ENCODE data around the gene HSD17B10. TPM values are rescaled to one million over a fixed set of nuclear protein-coding genes. Genes with fewer than 3 reads are reported as not detected.

The HSD17B10 gene
- total RNA-seq, 2 donors from 2014 or later = 52.3 to 149 TPM

DNA sequence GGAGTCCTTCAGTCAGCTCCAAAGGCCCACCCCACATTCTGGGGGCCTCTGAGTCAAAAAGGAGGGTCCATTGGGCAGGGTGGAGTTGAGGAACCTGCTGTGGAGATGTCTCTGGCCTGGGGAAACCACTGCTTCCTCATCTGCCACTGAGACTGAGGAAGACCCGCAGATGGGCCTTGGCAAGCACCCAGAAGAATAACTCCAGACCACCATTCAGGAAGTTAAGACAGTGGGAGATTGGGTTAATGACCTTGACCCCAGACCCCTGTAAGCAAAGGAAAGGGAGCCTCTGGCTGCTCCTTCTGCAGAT, 8.1 kb upstream of the HSD17B10 start:
- H3K36me3 Mint-ChIP-seq (ENCODE audit: low read depth) = no peaks in the 10 kb centered on the region
- no peak for ATAC-seq (replicated peaks)
- H3K9me3 Mint-ChIP-seq = no peaks in the 10 kb centered on the region
- H3K27ac Mint-ChIP-seq = no peak overlapping the region
- H3K4me3 Mint-ChIP-seq = peak overlapping the region; percentile 81
- H3K4me1 Mint-ChIP-seq = peaks cover 6% of the 10 kb centered on the region
- H3K27me3 Mint-ChIP-seq = no peaks in the 10 kb centered on the region

DNA sequence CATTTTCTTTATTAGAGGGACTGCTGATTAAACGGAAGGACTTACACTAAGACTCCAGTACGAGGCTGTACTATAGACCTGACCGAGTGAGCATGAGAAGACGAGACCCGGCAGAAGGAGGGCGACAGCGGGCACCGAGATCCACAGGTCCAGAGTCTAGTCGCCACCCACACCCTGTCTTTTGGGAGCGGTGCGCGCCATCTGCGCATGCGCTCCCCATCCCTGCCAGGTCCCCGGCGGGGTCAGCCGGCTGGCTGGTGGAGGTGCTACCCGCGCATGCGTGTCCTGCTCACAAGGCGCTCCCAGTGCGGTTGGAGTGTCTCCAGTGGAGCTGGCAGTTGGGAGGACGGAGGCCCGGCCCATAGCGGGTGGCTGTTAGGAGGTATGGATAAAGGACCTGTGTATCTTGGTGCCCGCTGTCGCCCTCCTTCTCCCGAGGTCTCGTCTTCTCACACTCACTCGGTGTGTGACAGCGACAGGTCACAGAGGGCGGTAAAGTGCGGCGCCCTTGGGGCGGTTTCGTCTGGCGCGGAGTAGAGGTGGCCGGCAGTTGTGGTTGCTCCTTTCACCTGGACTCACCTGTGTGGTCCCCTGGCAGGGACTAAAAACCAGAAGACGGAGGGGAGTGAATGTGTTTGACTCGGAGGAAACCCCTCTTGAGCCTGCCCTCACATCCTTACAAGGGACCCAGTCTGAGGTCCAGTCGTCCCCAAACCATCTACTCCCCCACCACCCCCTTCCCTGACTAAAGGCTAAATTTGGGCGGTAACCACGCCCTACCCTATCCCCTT, 7.6 kb upstream of the HSD17B10 start:
- Mint-ChIP-seq H3K36me3 (ENCODE audit: low read depth) (no peaks in the 10 kb centered on the region), H3K27me3 (no peaks in the 10 kb centered on the region), H3K27ac (peak overlapping the region; percentile 50), H3K4me3 (peak overlapping the region; percentile 81), H3K4me1 (peaks cover 6% of the 10 kb centered on the region), H3K9me3 (no peaks in the 10 kb centered on the region)
- peak; percentile 88 for ATAC-seq (replicated peaks)

DNA sequence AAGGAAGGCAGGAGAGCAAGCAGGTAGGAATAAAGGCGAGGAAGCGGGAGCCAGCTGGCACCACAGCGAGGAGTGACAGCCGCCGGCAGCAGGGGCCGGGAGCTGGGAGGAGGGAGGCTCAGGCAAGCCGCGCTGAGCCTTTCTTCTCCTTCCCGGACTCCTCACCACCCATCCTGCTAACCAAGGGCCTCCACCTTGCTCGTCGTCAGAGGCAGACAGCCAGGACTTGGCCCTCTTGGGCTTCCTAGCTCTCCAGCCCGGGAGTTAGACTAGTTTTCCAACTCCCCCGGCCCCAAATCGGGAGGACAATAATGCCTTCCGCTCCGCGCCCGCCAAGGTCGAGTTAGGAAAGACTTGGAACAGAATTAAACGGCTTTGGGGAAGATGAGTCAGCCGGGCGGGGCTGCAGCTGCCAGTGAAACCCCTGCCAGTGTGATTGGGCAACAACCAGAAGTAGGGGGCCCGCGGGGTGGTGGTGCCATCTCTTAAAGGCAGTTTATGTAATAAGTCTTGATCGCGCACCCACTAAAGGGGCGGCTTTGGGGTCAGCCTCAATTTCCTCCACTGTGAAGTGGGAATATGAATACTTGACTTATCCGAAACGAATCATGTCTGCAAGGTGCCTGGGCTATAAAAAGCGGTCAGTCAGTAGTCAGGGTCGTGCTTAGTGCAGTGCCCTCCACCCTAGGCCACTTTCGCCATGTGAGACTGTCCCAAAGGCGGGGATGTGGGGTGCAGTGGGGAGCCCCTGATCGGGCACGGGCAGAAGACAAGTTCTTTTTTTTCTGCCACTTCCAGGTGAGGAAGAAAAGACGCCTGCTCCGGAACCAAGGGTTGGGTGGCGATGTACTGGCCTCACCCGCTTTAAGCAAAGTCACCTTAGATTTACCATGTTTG, 6.7 kb upstream of the HSD17B10 start:
- no peaks in the 10 kb centered on the region for H3K9me3 Mint-ChIP-seq
- no peaks in the 10 kb centered on the region for H3K36me3 Mint-ChIP-seq (ENCODE audit: low read depth)
- peaks cover 6% of the 10 kb centered on the region for H3K4me1 Mint-ChIP-seq
- peak overlapping the region; percentile 67 for H3K27ac Mint-ChIP-seq
- H3K27me3 Mint-ChIP-seq = no peaks in the 10 kb centered on the region
- ATAC-seq (replicated peaks) = no peak
- H3K4me3 Mint-ChIP-seq = peak overlapping the region; percentile 81

DNA sequence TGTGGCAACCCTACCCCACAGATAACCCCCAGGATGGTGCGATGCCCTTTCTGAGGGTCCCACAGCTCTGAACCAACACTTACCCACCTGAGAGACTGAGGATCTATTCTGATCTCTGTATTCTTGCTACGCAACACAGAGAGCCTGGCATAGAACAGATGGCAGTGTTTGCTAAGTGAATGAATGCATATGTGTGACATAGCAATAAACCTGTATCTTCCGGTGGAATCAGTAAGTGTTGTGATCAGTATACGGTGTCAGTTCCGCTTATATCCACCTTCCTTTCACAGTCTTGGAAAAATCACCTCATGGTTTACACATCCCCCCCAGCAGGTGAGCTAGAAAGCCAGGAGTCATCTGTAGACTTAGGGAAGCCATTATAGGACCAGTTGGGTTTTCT, 5.9 kb upstream of the HSD17B10 start:
- ATAC-seq (replicated peaks) = no peak

DNA sequence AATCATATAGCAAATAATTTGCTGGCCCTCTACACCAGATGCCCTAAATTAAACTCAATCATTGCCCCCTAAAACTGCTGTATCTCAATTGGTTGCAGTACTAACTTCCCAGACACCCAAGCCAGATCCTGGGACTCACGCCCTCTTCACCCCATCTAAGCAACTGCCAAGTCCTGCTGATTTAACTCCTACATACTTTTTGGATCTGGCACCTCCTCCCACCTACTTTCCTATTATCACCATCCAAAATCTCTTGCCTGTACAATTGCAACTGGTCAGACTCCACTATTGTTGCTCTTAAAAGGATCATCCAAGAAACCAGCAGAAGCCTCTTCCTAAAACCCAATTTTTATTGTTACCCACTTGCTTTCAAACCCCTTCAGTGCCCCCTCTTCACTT, 4.7 kb upstream of the HSD17B10 start:
- ATAC-seq (replicated peaks) = no peak
- peaks cover 6% of the 10 kb centered on the region for H3K36me3 Mint-ChIP-seq (ENCODE audit: low read depth)
- H3K4me3 Mint-ChIP-seq = peak overlapping the region; percentile 0
- peaks cover 10% of the 10 kb centered on the region for H3K4me1 Mint-ChIP-seq
- H3K9me3 Mint-ChIP-seq = no peaks in the 10 kb centered on the region
- H3K27ac Mint-ChIP-seq = no peak overlapping the region
- no peaks in the 10 kb centered on the region for H3K27me3 Mint-ChIP-seq

More for the DNA sequence above, 5.9 kb upstream of the HSD17B10 start:
- Mint-ChIP-seq H3K27me3 (no peaks in the 10 kb centered on the region), H3K36me3 (ENCODE audit: low read depth) (no peaks in the 10 kb centered on the region), H3K9me3 (no peaks in the 10 kb centered on the region), H3K27ac (peak overlapping the region; percentile 67), H3K4me3 (peak overlapping the region; percentile 81), H3K4me1 (peaks cover 6% of the 10 kb centered on the region)

DNA sequence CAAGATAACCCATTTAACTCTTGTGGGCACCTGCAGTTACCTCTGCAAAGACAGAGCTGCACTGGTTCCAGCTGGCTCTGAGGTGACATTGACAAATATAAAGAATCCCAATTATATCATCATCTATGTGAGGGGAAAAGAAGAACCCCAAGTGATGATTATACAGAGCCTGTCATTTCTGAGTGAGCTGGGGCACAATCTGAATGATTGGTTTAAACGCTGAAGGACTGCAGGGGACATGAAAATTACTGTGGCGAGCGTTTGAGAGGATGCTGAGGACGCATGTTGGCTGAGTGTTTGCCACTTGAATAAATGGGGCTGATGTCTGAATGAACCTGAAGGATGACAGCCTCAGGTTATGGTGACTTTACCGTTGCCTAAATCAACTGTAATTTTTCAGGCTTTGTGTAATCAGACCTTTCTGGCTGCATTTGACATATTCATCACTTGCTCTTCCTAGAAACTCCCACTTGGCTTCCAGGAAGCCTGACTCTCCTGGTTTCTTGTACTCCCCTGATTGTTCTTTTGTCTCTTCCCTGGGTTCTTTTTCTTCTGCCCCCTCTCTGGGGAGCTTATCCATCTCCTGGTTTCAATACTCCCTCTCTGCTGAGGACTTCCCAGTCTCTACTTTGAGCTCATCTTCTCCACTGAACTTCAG, 4.1 kb upstream of the HSD17B10 start:
- no peak for ATAC-seq (replicated peaks)
- peaks cover 10% of the 10 kb centered on the region for H3K4me1 Mint-ChIP-seq
- no peaks in the 10 kb centered on the region for H3K27me3 Mint-ChIP-seq
- no peaks in the 10 kb centered on the region for H3K9me3 Mint-ChIP-seq
- H3K4me3 Mint-ChIP-seq = peak overlapping the region; percentile 0
- peaks cover 6% of the 10 kb centered on the region for H3K36me3 Mint-ChIP-seq (ENCODE audit: low read depth)
- no peak overlapping the region for H3K27ac Mint-ChIP-seq

DNA sequence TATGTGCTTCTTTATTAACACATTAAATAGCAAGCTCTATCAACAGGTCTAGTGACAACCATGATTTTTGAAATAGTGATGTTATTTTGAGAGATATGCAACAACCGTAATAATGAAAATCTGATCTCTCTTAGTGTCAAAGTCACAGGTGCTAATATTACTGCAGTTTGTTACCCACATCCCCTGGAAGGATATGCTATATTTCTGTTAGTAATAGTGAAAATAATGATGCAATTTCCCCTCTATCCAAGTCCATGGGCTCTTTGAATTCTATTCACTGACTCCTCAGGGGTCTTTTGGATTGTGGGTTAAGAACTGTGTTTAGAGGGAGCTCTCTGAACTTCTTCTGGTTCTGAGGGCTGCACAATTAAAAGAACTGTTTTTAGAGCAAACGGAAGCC, 3.0 kb upstream of the HSD17B10 start:
- no peaks in the 10 kb centered on the region for H3K27me3 Mint-ChIP-seq
- peak overlapping the region; percentile 26 for H3K4me3 Mint-ChIP-seq
- ATAC-seq (replicated peaks) = no peak
- H3K4me1 Mint-ChIP-seq = peaks cover 10% of the 10 kb centered on the region
- peaks cover 11% of the 10 kb centered on the region for H3K36me3 Mint-ChIP-seq (ENCODE audit: low read depth)
- H3K27ac Mint-ChIP-seq = no peak overlapping the region
- H3K9me3 Mint-ChIP-seq = no peaks in the 10 kb centered on the region

DNA sequence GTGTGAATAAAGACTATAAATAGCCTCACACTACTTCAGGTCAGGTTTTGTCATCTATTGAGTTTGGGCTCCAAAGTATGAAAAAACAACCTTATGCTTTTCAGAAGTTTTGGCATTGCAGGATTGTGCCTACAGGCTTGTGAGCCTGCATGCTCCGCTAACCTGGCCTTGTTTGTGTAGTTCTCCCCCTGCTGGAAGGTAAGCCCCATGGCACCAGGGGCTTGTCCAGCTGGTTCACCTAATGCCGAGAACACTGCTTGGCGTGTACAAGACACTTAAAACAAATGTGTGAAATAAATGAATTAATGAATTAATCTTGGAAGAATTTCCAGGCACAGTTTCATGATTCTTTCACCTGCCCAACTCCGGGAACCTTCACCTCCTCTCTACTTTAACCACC, 1.8 kb upstream of the HSD17B10 start:
- Mint-ChIP-seq H3K27me3 (no peaks in the 10 kb centered on the region), H3K9me3 (no peaks in the 10 kb centered on the region), H3K4me3 (no peak overlapping the region), H3K4me1 (peaks cover 10% of the 10 kb centered on the region), H3K36me3 (ENCODE audit: low read depth) (peaks cover 19% of the 10 kb centered on the region), H3K27ac (no peak overlapping the region)
- ATAC-seq (replicated peaks) = peak; percentile 52

DNA sequence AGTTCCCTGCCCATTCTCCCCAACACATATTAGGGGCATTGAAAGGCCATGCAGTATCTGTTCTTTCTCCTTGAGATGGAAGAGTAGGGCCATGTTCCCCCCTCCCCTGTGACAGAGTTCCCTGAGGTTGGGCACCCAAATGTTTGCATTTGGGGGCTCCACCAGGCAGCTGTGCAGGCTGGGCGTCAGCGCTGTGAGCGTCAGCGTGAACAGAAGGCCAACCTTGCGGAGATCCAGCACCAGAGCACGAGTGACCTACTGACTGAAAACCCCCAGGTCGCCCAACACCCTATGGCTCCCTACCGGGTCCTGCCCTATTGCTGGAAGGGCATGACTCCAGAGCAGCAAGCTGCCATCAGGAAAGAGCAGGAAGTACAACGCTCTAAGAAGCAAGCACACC, 3.9 kb downstream of the HSD17B10 start:
- Mint-ChIP-seq H3K27me3 (no peaks in the 10 kb centered on the region), H3K4me3 (no peak overlapping the region), H3K36me3 (ENCODE audit: low read depth) (peaks cover 37% of the 10 kb centered on the region), H3K27ac (no peak overlapping the region), H3K4me1 (peaks cover 4% of the 10 kb centered on the region), H3K9me3 (no peaks in the 10 kb centered on the region)
- no peak for ATAC-seq (replicated peaks)

DNA sequence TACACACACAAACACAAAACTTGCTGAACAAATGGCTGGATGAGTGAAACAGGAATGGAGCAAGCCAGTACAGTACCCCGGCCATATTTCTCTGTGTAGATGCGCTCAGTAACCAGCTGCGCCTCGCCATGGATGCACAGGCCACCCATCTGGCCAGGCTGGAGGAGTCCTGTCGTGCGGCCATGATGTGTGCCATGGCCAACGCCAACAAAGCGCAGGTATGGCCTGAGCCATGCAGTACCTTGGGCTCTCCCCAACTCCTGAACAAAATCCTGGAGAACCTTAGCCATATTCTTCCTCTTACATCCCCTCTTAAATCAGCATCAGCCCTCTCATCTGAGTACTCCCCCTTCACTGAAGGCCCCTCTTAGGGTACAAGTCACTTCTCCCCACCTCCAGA, 4.4 kb downstream of the HSD17B10 start:
- Mint-ChIP-seq H3K4me3 (no peak overlapping the region), H3K4me1 (peaks cover 3% of the 10 kb centered on the region), H3K9me3 (no peaks in the 10 kb centered on the region), H3K27me3 (no peaks in the 10 kb centered on the region), H3K36me3 (ENCODE audit: low read depth) (peaks cover 37% of the 10 kb centered on the region), H3K27ac (no peak overlapping the region)
- no peak for ATAC-seq (replicated peaks)

DNA sequence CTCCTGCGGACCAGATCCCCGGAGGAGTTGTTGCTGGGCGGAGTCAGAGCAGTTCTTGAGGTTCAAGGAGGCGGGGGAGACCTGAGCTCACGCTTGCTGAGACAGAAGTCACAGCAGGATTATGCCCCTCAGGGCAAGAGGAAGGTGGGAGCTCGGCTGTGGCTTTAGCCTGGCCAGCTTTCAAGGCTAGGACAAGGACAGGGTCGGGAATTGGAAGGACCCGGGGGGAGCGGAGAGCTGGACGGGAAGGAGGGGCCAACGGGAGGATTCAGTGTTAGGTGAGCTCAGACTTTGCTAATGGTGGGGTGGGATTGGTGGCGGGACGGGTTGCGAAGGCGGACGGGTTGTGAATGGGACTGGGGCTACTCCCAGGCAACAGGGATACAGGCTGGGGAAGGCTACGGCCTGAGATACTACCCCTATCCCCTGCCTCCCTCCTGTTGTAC, 11.3 kb downstream of the HSD17B10 start, which contains the start of gene RIBC1:
Gene RIBC1, plus strand, starts transcription at position 13 of the 446 bp plus-strand sequence. CDS start 3,404 bp downstream, outside the sequence.
- Mint-ChIP-seq H3K9me3 (no peaks in the 10 kb centered on the region), H3K27me3 (no peaks in the 10 kb centered on the region), H3K4me3 (peak within 1 kb of the TSS; percentile 90), H3K4me1 (peaks cover 14% of the 10 kb centered on the region), H3K27ac (peak within 1 kb of the TSS; percentile 100), H3K36me3 (ENCODE audit: low read depth) (peaks cover 24% of the 10 kb centered on the region)
- no peak for ATAC-seq (replicated peaks)

DNA sequence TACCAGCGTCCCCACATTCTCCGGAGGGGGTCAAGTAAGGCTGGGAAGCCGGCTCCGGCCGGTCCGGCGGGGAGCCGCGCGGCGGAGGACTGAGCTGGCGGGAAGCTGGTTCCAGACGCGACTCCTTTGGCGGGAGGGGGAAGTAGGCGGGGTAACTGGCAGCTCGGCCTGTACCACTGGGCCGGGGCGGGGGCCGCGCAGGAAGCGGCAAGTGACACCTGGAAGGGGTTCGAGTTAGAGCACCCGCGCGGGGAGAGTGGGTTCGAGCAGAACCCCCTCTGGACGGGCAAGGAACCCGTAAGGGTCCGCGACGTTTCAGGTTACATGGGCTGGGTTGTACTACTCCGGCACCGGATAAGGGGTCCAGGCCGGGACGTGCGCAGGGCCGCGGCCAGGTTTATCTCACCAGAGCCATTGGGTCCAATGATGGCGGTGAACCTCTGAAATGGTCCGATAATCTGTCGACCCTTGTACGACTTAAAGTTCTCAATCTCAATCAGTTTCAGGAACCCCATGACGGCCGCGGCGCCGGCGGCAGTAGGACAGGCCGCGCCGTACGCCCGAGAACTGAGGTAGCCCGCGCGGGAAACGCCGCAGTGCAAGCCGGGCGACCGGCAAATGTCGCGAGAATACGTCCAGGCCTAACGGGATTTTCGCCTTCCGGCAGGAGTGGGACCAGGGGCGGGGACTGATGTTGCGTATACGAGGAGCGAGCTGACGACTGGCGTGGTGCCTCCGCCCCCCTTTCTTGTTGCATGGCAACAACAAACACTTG, 11.9 kb downstream of the HSD17B10 start, which contains the start of gene SMC1A:
Gene SMC1A, minus strand, starts transcription at position 569 of the 775 bp plus-strand sequence. Its CDS starts 54 bp downstream, at position 515.
- peak within 1 kb of the TSS; percentile 90 for H3K4me3 Mint-ChIP-seq
- H3K27me3 Mint-ChIP-seq = no peaks in the 10 kb centered on the region
- H3K4me1 Mint-ChIP-seq = peaks cover 14% of the 10 kb centered on the region
- no peaks in the 10 kb centered on the region for H3K9me3 Mint-ChIP-seq
- peaks cover 30% of the 10 kb centered on the region for H3K36me3 Mint-ChIP-seq (ENCODE audit: low read depth)
- H3K27ac Mint-ChIP-seq = peak within 1 kb of the TSS; percentile 100
- peak; percentile 94 for ATAC-seq (replicated peaks)

DNA sequence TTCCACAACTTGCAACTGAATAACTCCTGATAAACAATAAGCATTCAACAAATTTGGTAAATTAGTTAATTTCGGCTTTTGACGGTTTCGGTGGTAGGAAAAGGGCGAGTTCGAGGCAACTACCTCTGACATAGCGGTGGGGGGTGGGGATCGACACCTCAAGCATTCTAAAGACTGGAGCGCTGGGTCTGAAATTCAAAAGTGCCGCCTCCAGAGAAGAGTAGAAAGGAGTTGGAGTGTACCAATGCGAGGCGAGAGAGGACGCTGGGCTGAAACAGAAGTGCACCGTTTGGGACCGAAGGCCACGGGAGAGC, 12.4 kb downstream of the HSD17B10 start:
- Mint-ChIP-seq H3K27me3 (no peaks in the 10 kb centered on the region), H3K27ac (peak overlapping the region; percentile 100), H3K4me1 (peaks cover 14% of the 10 kb centered on the region), H3K4me3 (peak overlapping the region; percentile 90), H3K36me3 (ENCODE audit: low read depth) (peaks cover 35% of the 10 kb centered on the region), H3K9me3 (no peaks in the 10 kb centered on the region)
- peak; percentile 25 for ATAC-seq (replicated peaks)

DNA sequence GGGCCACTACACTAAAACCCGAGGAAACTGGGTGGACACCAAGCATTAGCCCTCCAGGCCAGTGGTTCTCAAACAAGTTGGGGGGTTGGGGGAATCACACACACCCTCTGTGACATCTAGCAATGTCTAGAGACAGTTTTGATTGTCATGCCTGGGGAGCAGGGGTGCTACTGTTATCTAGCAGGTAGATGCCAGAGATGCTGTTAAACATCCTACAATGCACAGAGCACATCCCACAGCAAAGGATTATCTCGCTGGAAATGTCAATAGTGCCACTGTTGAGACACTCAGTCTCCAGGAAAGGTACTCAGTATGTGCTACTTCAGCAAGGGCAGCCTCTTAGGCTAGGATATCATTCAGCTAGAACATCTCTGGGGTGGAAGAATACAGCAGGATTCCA, 13.0 kb downstream of the HSD17B10 start:
- Mint-ChIP-seq H3K27me3 (no peaks in the 10 kb centered on the region), H3K4me3 (peak overlapping the region; percentile 90), H3K9me3 (no peaks in the 10 kb centered on the region), H3K36me3 (ENCODE audit: low read depth) (peaks cover 35% of the 10 kb centered on the region), H3K27ac (peak overlapping the region; percentile 100), H3K4me1 (peaks cover 14% of the 10 kb centered on the region)
- ATAC-seq (replicated peaks) = no peak

Data from activated T-helper 17 cell treated with anti-CD3 and anti-CD28 coated beads, Interleukin-2, amount 50 U/mL, for 72 hours (primary cell).